ENCODE measurements around the gene KRT74. TPM values are rescaled to one million over a fixed set of nuclear protein-coding genes. Genes with fewer than 3 reads are reported as not detected.
A peak's percentile ranks its signal among the peaks of the same experiment; 100 is the strongest.

The KRT74 gene
- total and polyA plus RNA-seq, 2 of the 8 experiments (the other 6 are each of a cell fraction or from before 2014, with no cell fraction given), result not detected

- Histone ChIP-seq H3K14ac (ENCODE audit: insufficient read length) (no peak overlapping the region), H3K4me2 (ENCODE audit: insufficient read depth in 1 of 2, low read depth in 2 of 2, low read length in 2 of 2) (peak overlapping the region; percentile 35 to 38; a peak in 2 of 4 replicates), H4K8ac (ENCODE audit: extremely low read depth, insufficient read depth, low read length) (no peak overlapping the region), H2BK12ac (ENCODE audit: low read depth, low read length) (no peak overlapping the region), H2BK5ac (ENCODE audit: low read depth, low read length) (no peak overlapping the region), H2BK15ac (ENCODE audit: low read length) (no peak overlapping the region), H3K56ac (replicated peaks; ENCODE audit: insufficient read length, low read depth, low read length) (no peak overlapping the region), H2AFZ (ENCODE audit: low read length) (0 out of 2 replicates have a peak overlapping the region, but pooled peaks have one; percentile 12), H4K91ac (replicated peaks; ENCODE audit: insufficient read length, low read length) (no peak overlapping the region), H2AK5ac (ENCODE audit: low read depth, low read length) (no peak overlapping the region), H3K23me2 (ENCODE audit: low read depth, low read length) (no peaks in the 10 kb centered on the region; the same call in 1 of the 2 replicates), H3K4ac (replicated peaks; ENCODE audit: insufficient read length, low read depth, low read length) (no peak overlapping the region), H2BK120ac (replicated peaks; ENCODE audit: low read depth, low read length) (no peak overlapping the region), H3K9me3 (ENCODE audit: insufficient read depth in 2 of 2, low read depth in 1 of 2, low read length in 1 of 2) (no peaks in the 10 kb centered on the region; a peak in 2 of 4 replicates), H2BK20ac (ENCODE audit: low read length) (no peak overlapping the region), H3K23ac (ENCODE audit: insufficient read length) (no peak overlapping the region), H3K4me1 (replicated peaks in 1 of 4; ENCODE audit: control insufficient read depth in 3 of 4, insufficient read depth in 4 of 4, low read length in 3 of 4) (no peaks in the 10 kb centered on the region), H3K79me2 (ENCODE audit: control insufficient read depth in 1 of 2, insufficient read depth in 2 of 2, low read length in 2 of 2) (no peaks in the 10 kb centered on the region), H4K20me1 (replicated peaks in 1 of 2; ENCODE audit: control insufficient read depth in 1 of 2, insufficient read depth in 2 of 2, low read length in 2 of 2) (no peaks in the 10 kb centered on the region), H3K18ac (ENCODE audit: extremely low read depth, low read length) (no peak overlapping the region), H3K27ac (ENCODE audit: low read depth, low read length) (no peak overlapping the region), H4K5ac (ENCODE audit: insufficient read length, low read depth, low read length) (no peak overlapping the region), H3K27me3 (replicated peaks in 1 of 4; ENCODE audit: control insufficient read depth in 3 of 4, extremely low read depth in 1 of 4, insufficient read depth in 3 of 4, low read length in 3 of 4) (peaks cover 0 to 6% (median under 1%) of the 10 kb centered on the region in 4 experiments; a peak in 5 of 7 replicates), H3K4me3 (ENCODE audit: extremely low read depth in 1 of 4, insufficient read depth in 2 of 4, low read depth in 3 of 4, low read length in 4 of 4) (peak overlapping the region in 1 of 4 experiments; percentile 36; a peak in 3 of 8 replicates), H3K36me3 (ENCODE audit: control insufficient read depth in 2 of 4, insufficient read depth in 4 of 4, low read length in 3 of 4) (no peaks in the 10 kb centered on the region), H3K79me1 (ENCODE audit: low read depth, low read length) (no peaks in the 10 kb centered on the region), H3K9ac (replicated peaks in 1 of 4; ENCODE audit: extremely low read depth in 1 of 4, low read depth in 3 of 4, low read length in 3 of 4) (no peak overlapping the region)
- ChIA-PET POLR2A (ENCODE audit: partially characterized antibody) (no interaction called here), CTCF (ENCODE audit: partially characterized antibody) (interaction anchor here (0.6 to 1.7 kb wide), 5 partner anchors 9 to 264 kb away, joined by 3 to 5 read pairs (median 3); no protein-coding TSS in a partner anchor)
- FAIRE-seq (no peak), DNase-seq (ENCODE audit: low read depth in 1 of 2, low spot score in 2 of 2) (peak in 1 of 2 experiments; percentile 31)
- WGBS, 2 experiments (ENCODE audit: extremely low coverage in 1 of 2, insufficient coverage in 1 of 2, insufficient read length in 1 of 2, insufficient replicate concordance in 2 of 2, low coverage in 1 of 2, low lambda C conversion rate in 2 of 2, missing lambda C conversion rate in 1 of 2), result 83% methylated on average over 4 of the region's 4 CpGs; no CpG with 5 or more reads in 1 of the 2 experiments
Observed at GRCh38 chr12:52601671-52602070, 28.0 kb upstream of the KRT74 start.
